ENCODE data around the gene PRPF40A.

PRPF40A gene

DNA sequence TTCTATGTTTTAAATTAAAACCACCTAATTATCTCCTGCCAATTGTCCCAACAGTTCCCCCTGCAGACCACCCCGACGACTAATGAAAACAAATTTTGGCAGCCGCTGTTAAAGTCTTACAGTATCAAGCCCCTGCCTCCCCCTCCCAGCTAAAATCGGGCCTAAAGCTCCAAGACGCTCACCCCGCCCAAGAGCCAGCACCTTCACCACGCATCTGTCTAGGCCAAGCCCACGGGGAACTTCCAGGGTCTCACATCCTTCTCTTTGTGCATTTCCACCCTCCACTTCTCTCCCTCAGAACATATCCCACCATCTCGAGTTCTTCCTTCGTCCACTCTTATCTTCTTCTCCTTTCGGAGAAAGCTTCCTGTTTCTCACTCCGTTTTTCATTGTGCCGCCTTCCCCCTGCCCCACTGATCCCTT, 445 bp downstream of the PRPF40A start:
- DNase-seq (ENCODE audit: low read depth) = peak; percentile 55

DNA sequence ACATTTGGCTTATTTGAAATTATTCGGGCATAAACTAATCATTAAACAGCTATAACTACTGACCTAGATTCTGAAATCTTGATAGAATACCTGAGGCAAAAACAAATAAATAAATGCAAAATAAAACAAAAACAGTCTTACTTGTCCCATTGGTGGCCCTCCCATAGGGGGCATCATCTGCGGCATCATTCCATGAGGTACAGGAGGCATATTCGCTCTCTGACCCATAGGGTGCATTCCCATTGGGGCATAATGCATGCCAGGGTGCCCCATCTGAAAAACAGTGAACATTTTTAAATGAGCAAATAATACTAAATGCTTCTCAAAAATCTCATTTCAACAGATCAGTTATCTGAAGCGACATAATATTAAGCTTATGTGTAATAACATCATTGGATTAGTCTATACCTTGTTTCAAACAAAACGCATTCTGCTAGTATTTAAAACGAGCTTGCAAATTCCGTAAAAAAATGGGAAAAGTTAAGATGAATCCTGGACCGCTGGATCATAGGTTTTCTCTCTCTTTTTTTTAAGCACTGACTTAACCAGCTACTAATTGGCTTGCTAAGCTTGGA, 1.3 kb downstream of the PRPF40A start:
- peak; percentile 73 for DNase-seq (ENCODE audit: low read depth)

DNA sequence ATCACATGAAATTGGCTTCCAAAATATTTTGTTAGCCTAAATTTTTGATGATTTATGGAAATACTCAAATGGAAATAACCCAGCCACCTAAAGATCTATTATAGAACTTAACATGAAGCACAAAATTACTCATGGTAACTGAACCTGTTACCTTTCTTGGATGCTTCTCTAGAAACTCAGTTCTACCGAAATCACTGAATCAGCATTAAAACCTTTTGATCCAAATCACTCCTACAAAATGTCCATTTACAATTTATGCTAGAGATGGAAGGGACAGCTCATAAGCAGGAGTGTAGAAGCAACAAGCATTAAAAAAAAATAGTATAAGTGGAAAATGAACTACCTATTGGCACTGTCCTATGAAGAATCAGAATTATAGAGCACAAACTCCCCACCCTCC, 2.1 kb downstream of the PRPF40A start:
- no peak for DNase-seq (ENCODE audit: low read depth)

DNA sequence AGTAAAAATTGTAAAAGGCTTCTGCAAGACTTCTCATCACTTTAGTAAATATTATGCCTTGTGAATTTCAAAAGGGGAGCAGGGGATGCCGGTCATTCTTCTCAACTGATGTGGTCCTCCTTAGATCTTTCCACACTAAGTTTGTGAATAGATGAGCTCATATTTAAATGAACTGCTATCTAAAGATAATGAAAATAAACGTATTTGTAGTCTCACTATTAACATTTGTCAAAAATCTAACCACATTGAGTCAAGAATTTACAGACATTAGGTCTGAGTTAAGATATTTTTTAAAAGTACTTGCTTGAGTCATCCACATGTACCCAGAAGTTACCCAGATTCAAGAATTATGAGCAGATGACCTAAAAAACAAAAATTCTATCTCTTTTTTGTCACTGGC, 6.5 kb downstream of the PRPF40A start:
- no peak for DNase-seq (ENCODE audit: low read depth)

DNA sequence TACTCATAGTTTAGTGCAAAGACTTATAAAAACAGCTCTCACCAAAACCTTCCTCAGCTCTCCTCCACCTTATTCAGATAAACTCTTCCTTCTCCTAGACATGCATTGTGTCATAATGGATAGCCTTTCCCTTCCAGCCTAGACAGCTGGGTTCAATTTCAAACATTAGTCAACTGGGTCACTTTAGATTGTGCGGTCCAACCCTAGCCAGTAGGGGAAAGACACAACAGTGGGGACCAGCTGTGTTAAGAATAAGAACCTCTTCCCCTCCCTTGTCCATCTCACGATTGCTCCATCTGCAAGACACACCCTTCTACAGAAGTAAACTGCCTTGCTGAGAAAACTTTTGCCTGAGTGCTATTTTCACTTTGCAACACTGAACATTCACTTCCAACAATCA, 8.5 kb downstream of the PRPF40A start:
- DNase-seq (ENCODE audit: low read depth) = no peak

DNA sequence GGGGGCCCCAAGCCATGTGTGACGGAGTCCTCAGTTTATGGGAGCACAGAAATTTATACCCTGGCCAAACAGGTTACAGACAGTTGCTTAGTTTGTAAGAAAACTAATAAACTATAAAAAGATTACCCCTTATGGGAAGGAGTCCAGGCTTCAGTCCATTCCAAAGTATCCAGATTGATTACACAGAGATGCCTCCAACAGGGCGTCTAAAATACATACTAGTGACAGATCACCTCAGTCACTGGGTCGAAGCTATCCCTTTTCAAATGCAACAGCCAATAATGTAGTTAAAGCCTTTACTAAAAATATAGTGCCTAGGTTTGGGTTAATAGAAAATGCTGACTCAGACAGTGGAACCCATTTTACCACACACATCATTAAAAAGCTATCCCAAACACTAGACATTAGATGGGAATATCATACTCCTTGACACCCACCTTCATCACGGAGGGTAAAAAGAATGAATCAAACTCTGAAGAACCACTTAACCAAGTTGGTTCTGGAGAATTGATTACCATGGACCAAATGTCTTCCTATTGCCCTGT, 10.7 kb downstream of the PRPF40A start:
- no peak for DNase-seq (ENCODE audit: low read depth)

DNA sequence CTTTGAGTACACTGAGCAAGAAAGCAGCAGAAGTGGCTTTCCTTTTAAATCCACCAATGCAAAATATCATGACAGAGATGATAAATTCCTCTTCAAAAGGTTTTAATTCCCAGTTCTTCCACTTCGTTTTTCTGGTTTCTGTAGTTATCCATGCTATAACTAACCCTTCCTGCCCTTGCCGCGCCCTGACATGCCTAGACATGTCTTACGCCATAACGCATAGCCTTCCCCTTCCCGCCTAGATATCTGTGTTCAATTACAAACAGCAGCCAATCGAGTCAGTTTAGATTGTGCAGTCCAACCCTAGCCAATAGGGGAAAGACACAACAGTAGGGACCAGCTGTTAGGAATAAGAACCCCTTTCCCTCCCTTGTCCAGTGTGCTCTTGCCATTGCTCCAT, 16.1 kb downstream of the PRPF40A start:
- DNase-seq (ENCODE audit: low read depth) = no peak

DNA sequence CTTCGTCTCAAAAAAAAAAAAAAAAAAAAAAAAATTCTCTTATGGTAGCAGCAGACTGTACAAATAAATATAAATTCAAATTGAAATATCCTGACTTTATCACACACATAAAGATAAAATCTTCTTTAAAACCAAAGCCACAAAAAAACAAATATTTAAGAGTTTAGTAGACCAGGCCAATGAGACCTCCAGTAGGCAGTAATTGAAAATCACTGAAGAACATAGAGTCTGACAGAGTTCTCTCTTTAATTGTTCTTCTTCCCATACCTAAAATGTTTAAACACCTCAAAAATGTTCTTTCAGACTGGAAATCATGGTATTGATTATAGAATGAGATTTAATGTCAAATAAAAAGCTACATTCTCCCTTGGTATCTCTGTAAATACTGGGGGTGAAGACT, 20.8 kb downstream of the PRPF40A start:
- no peak for DNase-seq (ENCODE audit: low read depth)

DNA sequence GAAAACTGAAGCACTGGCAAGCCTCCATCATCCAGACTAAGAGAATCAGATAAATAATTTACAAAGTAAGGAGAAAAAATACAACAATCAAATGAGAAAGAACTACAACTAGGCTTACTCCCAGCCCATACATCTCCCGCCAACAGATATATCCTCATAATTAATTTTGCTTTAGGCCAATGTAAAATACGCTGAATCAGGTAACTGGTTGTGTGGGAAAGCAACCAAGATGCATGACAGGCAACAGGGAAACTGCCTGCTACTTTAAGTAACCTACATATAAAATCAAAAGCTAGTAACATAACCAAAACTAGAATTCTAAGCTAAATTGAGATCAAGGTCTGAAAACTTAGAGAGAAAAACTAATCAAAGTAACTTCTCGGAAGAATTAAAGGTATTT, 21.5 kb downstream of the PRPF40A start:
- no peak for DNase-seq (ENCODE audit: low read depth)

DNA sequence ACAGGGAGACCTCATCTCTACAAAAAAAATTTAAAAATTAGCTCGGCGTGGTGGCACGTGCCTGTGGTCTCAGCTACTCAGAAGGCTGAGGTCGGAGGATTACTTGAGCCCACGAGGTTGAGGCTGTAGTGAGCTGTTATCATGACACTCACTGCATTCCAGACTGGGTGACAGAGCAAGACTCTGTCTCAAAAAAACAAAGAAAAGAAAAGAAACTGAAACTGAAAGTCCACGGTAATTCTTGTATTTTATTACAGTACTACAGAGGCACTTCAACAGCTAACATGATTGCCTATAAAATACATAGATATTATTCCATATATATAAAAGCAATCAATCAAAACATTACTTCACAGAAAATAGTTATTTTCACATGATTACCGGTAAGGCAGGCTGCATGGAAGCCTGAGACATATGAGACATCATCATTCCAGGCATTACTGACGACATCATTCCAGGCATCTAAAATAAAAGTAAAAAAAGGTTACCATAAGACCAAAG, 23.1 kb downstream of the PRPF40A start:
- peak; percentile 91 for DNase-seq (ENCODE audit: low read depth)

DNA sequence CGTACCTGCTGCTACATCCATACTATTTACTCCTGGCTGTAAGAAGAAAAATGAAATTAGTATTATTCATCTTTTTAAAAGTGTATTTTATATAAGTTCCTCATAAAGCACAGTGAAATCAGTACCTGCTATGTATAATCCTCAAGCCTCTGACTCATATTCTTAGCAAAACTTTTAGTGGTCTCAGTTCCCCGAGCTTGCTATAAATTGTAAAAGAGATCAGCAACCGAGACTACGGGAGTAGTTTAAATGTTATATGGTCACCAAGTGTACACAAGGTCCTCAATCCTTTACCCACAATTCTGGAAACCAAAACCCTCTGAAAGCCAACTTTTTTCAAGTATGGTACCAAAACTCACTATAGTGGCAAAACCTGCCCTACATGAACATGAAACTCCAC, 24.2 kb downstream of the PRPF40A start:
- DNase-seq (ENCODE audit: low read depth) = no peak

DNA sequence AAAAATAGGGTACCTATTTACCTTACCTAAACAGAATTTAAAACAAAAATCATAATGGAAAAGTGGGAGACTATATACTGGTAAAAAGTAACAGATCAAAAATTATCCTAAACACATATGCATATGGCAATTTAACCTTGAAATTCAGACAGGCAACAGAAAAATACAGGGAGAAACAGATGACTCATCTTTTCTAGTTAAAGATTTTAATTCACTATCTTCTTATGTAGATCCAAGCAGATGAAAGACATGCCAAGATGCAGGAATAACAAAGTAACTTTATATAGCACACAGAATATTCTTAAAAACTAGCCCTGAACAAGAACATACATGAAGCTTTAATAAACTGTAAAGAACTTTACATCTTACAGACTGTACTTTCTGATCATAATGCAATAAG, 30.9 kb downstream of the PRPF40A start:
- no peak for DNase-seq (ENCODE audit: low read depth)

DNA sequence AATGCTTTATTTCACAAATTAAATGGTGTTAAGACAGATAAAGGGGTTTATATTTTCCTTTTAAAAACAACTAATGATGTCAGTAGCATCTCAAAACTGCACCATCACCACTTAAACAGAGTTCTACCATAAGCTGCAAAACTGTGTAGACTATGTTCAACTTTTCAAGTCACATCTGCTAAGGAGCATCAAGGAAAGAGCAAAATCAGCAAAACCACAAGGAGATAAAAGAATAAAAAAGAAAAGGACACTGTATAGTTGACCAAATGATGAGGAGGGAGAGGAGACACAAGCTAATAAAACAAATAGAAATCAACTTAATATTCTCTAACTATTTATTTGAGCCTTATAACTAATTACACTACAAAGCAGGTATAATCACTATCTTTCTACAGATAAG, 33.9 kb downstream of the PRPF40A start:
- DNase-seq (ENCODE audit: low read depth) = no peak

DNA sequence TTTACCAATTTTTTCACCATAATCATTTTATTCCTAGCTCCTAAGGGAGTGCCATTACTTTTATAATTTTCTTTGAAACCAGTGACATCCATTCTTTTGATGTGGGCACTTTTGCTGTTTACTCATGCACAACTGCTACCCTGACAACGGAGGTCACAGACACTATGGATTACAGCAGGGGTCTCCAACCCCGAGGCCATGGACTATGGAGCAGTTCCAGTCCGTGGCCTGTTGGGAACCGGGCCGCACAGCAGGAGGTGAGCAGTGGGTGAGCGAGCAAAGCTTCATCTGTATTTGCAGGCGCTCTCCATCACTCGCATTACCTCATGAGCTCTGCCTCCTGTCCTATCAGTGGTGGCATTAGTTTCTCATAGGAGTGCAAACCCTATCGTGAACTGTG, 34.6 kb downstream of the PRPF40A start:
- no peak for DNase-seq (ENCODE audit: low read depth)

DNA sequence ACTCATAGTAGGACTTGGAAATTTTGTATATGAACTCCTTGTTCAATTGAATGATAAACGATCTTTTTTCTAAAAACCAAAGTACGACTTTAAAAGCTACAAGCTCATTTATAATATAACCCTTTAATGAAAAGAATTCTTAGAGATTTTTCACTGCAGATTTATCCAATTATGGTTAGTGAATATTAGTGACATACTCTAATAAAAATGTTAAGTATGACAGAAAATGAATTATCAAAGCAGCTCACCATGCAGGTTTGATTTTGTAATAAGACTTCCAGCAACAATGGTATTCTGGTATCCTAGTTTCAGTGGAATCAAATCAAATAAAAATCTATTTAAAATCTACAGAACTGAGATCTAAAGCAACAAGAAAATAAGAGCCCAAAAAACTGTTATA, 38.5 kb downstream of the PRPF40A start:
- DNase-seq (ENCODE audit: low read depth) = no peak

DNA sequence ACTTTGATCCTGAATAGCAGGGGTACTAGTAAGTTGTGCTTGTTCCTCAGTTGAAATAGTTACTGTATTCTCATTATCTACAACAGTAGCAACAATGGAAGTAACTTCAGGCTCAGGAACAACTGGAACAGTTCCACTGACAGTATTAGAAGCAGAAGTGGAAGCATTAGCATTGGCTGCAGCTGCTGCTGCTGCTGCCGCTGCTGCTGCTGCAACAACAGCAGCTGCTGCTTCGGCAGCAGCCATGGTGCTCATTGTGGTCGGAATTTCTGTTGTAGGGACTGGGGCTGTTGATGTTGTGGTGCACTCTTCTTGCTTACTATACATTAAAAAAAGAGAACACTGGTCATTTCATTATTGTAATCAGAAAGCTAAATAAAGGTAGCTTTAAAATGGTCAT, 40.8 kb downstream of the PRPF40A start:
- no peak for DNase-seq (ENCODE audit: low read depth)

DNA sequence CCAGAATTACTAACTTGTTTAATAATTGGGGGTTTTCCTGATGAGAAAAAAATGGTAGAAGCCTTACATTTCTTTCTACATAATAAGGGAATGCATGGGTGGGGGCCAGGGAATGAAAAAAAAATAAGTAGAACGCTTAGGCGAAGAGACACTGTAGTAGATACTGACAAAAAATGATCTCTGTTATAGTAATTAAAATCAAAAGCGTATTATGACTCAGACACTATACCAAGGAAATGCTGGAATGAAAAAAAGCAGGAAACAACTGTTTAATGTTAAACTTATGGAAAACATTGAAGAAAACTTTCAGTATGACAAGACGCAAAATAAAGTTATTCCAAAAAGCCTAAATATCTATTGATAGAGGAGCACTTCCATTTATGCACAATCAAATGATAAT, 42.9 kb downstream of the PRPF40A start:
- DNase-seq (ENCODE audit: low read depth) = no peak

DNA sequence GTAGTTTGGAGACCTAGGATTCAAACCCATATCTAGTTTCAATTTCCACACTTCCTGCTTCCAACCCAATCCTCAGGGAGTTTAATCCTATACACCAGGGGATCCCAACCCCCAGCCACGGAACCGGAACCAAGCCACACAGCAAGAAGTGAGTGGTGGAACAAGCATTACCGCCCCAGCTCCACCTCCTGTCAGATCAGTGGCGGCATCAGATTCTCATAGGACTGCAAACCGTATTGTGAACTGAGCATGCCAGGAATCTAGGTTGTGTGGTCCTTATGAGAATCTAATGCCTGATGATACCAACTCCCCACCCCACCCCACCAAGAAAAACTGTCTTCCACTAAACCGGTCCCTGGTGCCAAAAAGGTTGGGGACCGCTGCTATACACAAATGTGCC, 52.5 kb downstream of the PRPF40A start:
- no peak for DNase-seq (ENCODE audit: low read depth)

DNA sequence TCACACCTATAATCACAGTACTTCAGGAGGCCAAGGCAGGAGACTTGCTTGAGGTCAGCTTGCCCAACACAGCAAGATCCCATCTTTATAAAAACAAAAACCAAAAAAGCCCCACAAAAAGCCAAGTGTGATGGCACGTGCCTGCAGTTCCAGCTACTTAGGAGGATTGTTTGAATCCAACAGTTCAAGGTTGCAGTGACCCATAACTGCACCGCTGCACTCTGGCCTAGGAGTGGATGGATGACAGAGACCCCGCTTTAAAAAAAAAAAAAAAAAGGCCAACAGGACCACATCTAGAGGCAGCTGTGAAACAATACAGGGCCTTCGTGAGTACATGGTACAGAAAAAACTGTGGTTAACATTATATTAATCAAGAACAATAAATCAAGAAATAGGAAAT, 56.2 kb downstream of the PRPF40A start:
- no peak for DNase-seq (ENCODE audit: low read depth)

DNA sequence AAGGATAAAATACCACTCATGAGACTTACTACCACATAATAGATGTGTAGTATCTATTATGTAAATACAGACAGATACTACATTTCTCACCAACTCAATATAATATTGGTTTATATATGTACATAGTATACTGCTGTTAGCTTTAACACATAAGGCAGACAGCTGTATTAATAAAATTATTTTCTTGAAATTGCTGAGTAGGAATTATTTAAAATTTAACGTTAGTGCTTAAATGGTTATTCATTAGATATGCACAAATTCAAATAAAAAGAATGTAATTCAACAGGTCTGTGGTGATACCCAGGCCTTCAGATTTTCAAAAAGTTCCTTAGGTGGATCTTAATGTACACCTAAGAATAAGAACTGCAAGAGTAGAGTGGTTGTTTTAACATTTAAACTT, 59.0 kb downstream of the PRPF40A start:
- no peak for DNase-seq (ENCODE audit: low read depth)

DNA sequence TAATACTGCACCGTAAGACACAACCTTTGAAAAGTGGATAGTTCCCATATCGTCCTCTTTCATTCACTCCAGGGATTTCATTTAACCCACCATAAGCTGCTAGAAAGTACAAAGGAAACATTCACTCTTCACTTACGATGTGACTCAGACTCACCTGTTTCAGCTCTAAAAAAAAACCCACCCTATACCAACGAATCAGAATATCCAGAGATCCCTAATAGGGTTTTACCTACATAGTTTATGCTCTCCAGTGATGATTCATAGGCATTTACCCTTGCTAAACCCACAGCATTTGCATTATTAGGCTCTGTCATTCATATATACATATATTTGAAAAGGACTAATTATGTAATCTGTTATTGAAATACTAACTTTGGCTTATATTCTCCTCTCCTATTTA, 60.2 kb downstream of the PRPF40A start:
- peak; percentile 28 for DNase-seq (ENCODE audit: low read depth)

DNA sequence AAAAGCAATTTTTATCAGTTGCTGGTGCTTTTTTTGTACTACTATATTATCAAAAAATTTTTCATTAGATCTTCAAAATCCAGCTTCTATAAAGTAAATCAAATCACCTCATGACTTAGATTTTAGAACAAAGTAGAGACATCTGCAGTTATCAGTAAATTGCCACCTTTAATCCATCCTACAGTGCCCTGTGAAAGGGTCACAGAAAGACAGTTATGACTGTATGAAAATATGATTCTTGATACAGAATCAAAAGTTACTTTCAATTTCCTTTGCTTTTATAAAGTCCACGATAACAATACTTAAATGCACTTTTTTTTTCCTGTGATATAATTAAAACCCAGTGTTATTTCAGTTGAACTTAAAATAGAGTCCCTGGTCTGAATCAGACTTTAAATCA, 61.4 kb downstream of the PRPF40A start:
- no peak for DNase-seq (ENCODE audit: low read depth)

DNA sequence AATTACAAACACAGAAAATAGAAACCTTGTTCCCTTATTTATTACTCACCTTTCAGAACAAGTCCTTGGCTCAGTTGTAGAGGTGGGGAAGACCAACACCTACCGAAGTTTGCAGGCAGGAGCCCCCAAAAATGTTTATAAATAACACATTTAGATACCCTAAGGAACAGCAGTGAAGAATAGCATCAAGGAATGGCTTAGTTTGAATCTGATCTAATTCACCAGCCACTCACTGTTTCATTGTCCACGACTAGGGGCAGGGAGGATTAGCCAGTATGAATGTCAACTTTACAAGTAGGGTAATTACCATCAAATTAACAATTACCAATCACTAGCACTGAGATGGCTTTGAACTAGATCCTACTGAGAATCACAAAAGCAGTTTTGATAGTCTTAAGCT, 65.4 kb downstream of the PRPF40A start:
- no peak for DNase-seq (ENCODE audit: low read depth)

DNA sequence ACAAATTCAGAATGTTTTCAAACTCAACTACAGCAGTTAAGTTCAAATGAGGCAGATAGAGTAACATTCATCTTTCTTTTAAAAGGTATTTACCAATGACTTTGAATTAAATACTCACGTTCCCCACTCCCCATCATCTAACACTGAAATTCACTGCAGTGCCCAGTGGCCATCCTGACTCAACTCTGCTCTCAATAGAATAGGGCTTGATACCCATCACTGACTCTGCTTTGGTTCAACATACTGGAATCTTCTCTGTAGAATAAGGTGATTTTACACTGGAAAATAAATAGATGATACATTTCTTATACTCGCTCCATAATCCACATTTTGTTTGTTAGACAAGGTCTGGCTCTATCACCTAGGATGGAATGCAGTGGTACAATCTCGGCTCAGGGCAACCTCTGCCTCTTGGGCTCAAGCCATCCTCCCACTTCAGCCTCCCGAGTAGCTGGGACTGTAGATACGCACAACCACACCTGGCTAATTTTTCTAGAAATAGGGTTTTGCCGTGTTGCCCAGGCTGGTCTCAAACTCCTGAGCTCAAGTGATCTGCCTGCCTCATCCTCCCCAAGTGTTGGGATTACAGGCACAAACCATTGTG, 66.4 kb downstream of the PRPF40A start:
- DNase-seq (ENCODE audit: low read depth) = no peak
